Type B pancreatic cell (in vitro differentiated cells): ENCODE data around the gene TEX35. TPM values are rescaled to one million over a fixed set of nuclear protein-coding genes. Genes with fewer than 3 reads are reported as not detected.
"Not testable (repeated sequence)": the region's sequence is repeated elsewhere in the genome, so short reads cannot be mapped to it uniquely, and the experiment has no call there.

Source experiments
- DNase-seq: peaks from one replicate; pipeline ENCODE4 v3.0.0; 2021; ENCODE audit warnings: mixed read lengths; ENCODE audit not compliant: unreplicated experiment; ENCODE audit errors: extremely low spot score
- H3K27ac Mint-ChIP-seq: 2 replicates; pipeline ENCODE4 v1.8.0; 2021; ENCODE audit warnings: mild to moderate bottlenecking, mixed read lengths
- H3K27me3 Mint-ChIP-seq: 2 replicates; pipeline ENCODE4 v1.8.0; 2021; ENCODE audit warnings: mixed read lengths
- H3K36me3 Mint-ChIP-seq: 2 replicates; pipeline ENCODE4 v1.8.0; 2021; ENCODE audit warnings: mixed read lengths
- H3K4me1 Mint-ChIP-seq: one replicate; pipeline ENCODE4 v1.8.0; 2021; ENCODE audit warnings: mixed read lengths; ENCODE audit not compliant: unreplicated experiment
- H3K4me3 Mint-ChIP-seq: 2 replicates; pipeline ENCODE4 v1.8.0; 2021; ENCODE audit warnings: mild to moderate bottlenecking, mixed read lengths
- H3K9me3 Mint-ChIP-seq: 2 replicates; pipeline ENCODE4 v1.8.0; 2021; ENCODE audit warnings: mixed read lengths
- total RNA-seq: library from RNA; stranded (reverse); gene quantifications from 2 replicates; pipeline ENCODE4 v1.2.1, GENCODE V29; 2021; ENCODE audit warnings: low replicate concordance
- TF ChIP-seq, protein P1 (sequence below): fragments of 200-600 bp; sonication (generic); conservative IDR thresholded peaks from 2 replicates; pipeline ENCODE4 v1.5.0; 2021; ENCODE audit warnings: antibody characterized with exemption, mild to moderate bottlenecking

TEX35 gene
- total RNA-seq, 1 donor from 2014 or later = not detected

DNA sequence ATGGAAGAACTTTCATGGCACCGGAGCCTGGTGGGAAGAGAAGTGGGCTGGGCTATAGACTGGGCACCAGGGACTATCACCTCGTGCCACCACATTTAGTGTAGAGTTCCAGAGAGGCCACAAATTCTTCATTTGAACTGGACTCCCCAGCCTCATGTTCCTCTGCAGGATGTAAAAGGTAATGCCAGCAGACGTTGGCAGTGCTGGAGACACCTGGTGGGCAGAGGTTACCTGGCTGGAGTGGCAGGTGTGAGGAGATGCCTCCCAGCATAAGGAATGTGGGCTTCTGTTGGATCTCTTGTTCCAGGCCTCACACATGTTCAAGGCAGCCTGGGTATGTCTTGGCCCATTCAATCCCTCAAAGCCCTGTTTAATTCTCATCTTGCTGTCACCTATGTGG lies 35.2 kb downstream of the TEX35 start:
- Mint-ChIP-seq H3K9me3 (peaks cover 10% of the 10 kb centered on the region), H3K4me3 (no peak overlapping the region), H3K4me1 (peaks cover 25% of the 10 kb centered on the region), H3K27ac (no peak overlapping the region), H3K36me3 (peaks cover 35% of the 10 kb centered on the region), H3K27me3 (no peaks in the 10 kb centered on the region)
- TF ChIP-seq, protein P1, sequence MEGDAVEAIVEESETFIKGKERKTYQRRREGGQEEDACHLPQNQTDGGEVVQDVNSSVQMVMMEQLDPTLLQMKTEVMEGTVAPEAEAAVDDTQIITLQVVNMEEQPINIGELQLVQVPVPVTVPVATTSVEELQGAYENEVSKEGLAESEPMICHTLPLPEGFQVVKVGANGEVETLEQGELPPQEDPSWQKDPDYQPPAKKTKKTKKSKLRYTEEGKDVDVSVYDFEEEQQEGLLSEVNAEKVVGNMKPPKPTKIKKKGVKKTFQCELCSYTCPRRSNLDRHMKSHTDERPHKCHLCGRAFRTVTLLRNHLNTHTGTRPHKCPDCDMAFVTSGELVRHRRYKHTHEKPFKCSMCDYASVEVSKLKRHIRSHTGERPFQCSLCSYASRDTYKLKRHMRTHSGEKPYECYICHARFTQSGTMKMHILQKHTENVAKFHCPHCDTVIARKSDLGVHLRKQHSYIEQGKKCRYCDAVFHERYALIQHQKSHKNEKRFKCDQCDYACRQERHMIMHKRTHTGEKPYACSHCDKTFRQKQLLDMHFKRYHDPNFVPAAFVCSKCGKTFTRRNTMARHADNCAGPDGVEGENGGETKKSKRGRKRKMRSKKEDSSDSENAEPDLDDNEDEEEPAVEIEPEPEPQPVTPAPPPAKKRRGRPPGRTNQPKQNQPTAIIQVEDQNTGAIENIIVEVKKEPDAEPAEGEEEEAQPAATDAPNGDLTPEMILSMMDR = no peak
- peak; percentile 13 for DNase-seq

DNA sequence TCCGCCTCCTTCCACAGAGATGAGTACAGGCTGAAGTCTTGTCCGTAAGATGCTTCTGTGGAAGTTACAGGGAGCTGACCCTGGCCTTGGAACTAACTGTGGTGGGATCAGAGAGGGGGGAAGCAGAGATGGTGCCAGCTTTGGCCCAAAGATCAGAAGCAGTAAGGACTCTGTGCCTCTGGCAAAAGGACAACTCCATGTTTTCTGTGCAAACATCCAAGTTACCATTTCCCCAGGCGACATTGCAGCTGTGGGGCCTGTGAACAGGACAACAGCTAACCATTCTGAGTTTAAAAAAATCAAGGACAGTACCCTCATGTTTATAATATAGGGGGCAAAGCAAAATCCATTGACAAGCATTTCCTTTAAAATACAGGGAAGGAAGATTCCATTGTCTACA lies 38.4 kb downstream of the TEX35 start:
- H3K4me3 Mint-ChIP-seq = no peak overlapping the region
- DNase-seq = no peak
- no peaks in the 10 kb centered on the region for H3K4me1 Mint-ChIP-seq
- H3K27ac Mint-ChIP-seq = no peak overlapping the region
- TF ChIP-seq, protein P1 = no peak
- peaks cover 17% of the 10 kb centered on the region for H3K9me3 Mint-ChIP-seq
- peaks cover 32% of the 10 kb centered on the region for H3K36me3 Mint-ChIP-seq
- no peaks in the 10 kb centered on the region for H3K27me3 Mint-ChIP-seq

DNA sequence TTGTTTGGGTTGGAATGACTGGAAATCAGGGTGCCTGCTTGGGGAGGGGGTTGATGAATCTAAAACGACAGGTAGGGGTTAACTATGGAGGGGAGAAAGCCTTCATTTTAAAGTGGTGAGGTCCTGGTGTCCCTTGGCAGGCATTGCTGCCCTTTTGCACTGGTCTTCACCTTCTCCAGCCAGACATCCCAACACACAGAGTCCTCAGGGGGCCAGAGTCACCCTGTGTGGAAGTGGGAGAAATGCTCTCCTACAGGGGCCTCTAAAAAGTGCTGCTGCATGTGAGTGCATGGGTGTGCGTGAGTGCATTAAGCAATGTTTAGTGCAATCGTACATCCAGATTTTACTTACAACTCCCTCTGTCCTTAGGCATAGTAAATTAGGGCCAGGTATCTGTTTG lies 39.0 kb downstream of the TEX35 start:
- Mint-ChIP-seq H3K9me3 (peaks cover 17% of the 10 kb centered on the region), H3K27me3 (no peaks in the 10 kb centered on the region), H3K4me1 (no peaks in the 10 kb centered on the region), H3K27ac (no peak overlapping the region), H3K36me3 (peaks cover 31% of the 10 kb centered on the region), H3K4me3 (no peak overlapping the region)
- TF ChIP-seq, protein P1 = no peak
- DNase-seq = peak; percentile 32

DNA sequence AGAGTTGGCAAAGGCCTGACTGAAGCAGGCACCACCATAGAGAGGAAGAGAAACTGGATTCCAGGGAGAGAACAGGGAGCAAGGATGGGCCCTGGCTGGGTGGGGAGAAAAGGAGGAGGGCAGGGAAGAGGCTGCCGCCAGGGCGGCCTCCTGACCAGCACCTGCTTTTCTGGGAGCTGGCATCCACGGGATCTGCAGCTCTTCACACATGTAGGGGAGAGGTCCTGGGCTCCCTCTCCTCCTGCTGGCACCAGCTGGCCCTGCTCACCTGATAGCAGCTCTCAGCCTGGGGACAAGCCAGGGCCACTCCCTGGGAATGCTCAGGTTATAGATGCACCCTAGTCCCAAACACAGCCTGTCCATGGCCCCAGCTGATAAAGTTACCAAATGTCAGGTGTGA lies 39.9 kb downstream of the TEX35 start:
- Mint-ChIP-seq H3K27ac (no peak overlapping the region), H3K9me3 (peaks cover 17% of the 10 kb centered on the region), H3K36me3 (peaks cover 27% of the 10 kb centered on the region), H3K4me3 (no peak overlapping the region), H3K27me3 (no peaks in the 10 kb centered on the region), H3K4me1 (no peaks in the 10 kb centered on the region)
- TF ChIP-seq, protein P1 = no peak
- peak; percentile 39 for DNase-seq

DNA sequence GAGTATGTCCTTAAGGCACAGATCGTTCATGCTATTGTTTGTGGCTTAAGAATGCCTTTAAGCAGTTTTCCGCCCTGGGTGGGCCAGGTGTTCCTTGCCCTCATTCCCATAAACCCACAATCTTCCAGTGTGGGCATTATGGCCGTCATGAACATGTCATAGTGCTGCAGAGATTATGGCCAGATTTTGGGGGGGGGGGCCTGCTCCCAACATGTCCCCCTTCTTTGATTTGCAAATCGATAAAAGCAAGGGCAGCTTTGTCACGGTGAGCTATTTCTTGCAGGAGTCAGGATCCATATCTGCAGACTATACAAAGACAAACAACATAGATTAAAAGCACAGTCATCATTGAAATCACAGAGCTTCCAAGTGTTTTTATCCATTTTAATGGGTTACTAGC lies 41.4 kb downstream of the TEX35 start:
- Mint-ChIP-seq H3K36me3 (peaks cover 19% of the 10 kb centered on the region), H3K9me3 (peaks cover 17% of the 10 kb centered on the region)
- not testable (repeated sequence) for H3K27ac Mint-ChIP-seq, H3K4me3 Mint-ChIP-seq, DNase-seq, H3K4me1 Mint-ChIP-seq, H3K27me3 Mint-ChIP-seq

DNA sequence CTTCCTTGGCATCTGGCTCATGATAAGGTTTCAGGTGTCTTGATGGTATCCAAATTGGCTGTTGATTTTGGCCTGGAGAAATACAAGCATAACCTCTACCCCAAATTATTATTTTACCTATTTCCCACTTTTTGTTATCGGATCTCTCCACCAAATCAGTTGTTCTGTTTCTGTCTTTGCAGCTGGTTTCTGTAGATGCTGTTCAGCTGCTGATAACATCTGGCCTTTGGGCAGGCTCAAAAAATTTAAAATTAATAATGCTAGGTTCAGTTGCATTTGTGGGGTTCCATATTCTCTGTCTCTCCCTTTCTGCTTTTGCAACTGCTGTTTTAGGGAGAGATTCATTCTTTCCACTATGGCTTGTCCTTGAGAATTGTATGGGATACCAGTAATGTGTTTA lies 42.7 kb downstream of the TEX35 start:
- H3K27me3 Mint-ChIP-seq, DNase-seq: not testable (repeated sequence)

DNA sequence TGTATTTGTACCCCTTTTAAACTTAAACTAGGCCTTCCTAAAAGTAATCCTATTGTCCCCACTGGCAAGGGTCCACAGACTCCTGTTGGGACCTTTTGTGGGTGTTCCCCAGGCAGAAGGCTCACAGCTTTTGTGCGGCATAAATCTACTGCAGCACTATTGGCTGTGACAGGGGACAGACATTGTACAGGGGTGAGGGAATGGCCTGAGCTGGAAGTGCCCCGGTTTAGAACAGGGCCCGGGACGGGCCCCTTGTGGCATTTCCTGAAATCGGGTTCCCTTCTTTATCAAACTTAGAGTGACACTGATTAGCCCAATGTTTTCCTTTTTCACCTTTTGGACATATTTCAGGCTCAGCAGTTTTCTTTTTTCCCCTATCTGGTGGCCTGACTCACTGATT lies 45.9 kb downstream of the TEX35 start:
- H3K36me3 Mint-ChIP-seq, H3K27me3 Mint-ChIP-seq, H3K4me3 Mint-ChIP-seq, H3K27ac Mint-ChIP-seq, H3K9me3 Mint-ChIP-seq: not testable (repeated sequence)
- H3K4me1 Mint-ChIP-seq = peaks cover 14% of the 10 kb centered on the region
- peak; percentile 25 for DNase-seq

More for the DNA sequence above, 42.7 kb downstream of the TEX35 start:
- peaks cover 14% of the 10 kb centered on the region for H3K4me1 Mint-ChIP-seq
- H3K36me3 Mint-ChIP-seq = peaks cover 13% of the 10 kb centered on the region
- peaks cover 14% of the 10 kb centered on the region for H3K9me3 Mint-ChIP-seq
- not testable (repeated sequence) for H3K27ac Mint-ChIP-seq, H3K4me3 Mint-ChIP-seq
